ENCODE results near the gene STXBP3.
"Not testable (repeated sequence)": the region's sequence is repeated elsewhere in the genome, so short reads cannot be mapped to it uniquely, and the experiment has no call there.

Gene STXBP3

GRCh38 chr1:108746382-108747170 lies at the start of gene STXBP3:
STXBP3 (plus strand) TSS chr1:108746674; CDS start chr1:108746738, 64 bp downstream.
- DNase-seq, result peak; percentile 97

GRCh38 chr1:108699375-108700332 lies 46.8 kb upstream of the STXBP3 start:
- DNase-seq, result no peak

GRCh38 chr1:108701176-108701849 lies 45.2 kb upstream of the STXBP3 start:
- no peak for DNase-seq

GRCh38 chr1:108702109-108702508 lies 44.4 kb upstream of the STXBP3 start:
- DNase-seq, result not testable (repeated sequence)

GRCh38 chr1:108703939-108704338 lies 42.5 kb upstream of the STXBP3 start:
- peak; percentile 10 for DNase-seq

GRCh38 chr1:108704496-108704895 lies 42.0 kb upstream of the STXBP3 start:
- peak; percentile 69 for DNase-seq

GRCh38 chr1:108706643-108707042 lies 39.8 kb upstream of the STXBP3 start:
- DNase-seq, result no peak

- peak; percentile 42 for DNase-seq
These were observed 37.5 kb upstream of the STXBP3 start for GRCh38 chr1:108708691-108709660.

GRCh38 chr1:108712606-108713150 lies 33.8 kb upstream of the STXBP3 start, which contains the start of gene FNDC7:
FNDC7 (plus strand) TSS chr1:108712908; CDS start chr1:108712934, 26 bp downstream.
- peak; percentile 17 for DNase-seq

- DNase-seq, result no peak
These were observed 30.5 kb upstream of the STXBP3 start for GRCh38 chr1:108715932-108716331.

- peak; percentile 20 for DNase-seq
These were observed 29.8 kb upstream of the STXBP3 start for GRCh38 chr1:108716437-108717230.

GRCh38 chr1:108717774-108718316 lies 28.6 kb upstream of the STXBP3 start:
- no peak for DNase-seq

- peak; percentile 16 for DNase-seq
These were observed 27.4 kb upstream of the STXBP3 start for GRCh38 chr1:108718927-108719655.

- peak; percentile 95 for DNase-seq
These were observed 26.6 kb upstream of the STXBP3 start for GRCh38 chr1:108719656-108720435.

GRCh38 chr1:108722292-108722691 lies 24.2 kb upstream of the STXBP3 start:
- DNase-seq, result no peak

- no peak for DNase-seq
These were observed 20.6 kb upstream of the STXBP3 start for GRCh38 chr1:108725906-108726305.

- DNase-seq, result no peak
These were observed 18.0 kb upstream of the STXBP3 start for GRCh38 chr1:108728327-108728923.

- DNase-seq, result no peak
These were observed 17.0 kb upstream of the STXBP3 start for GRCh38 chr1:108729481-108729880.

Data from fibroblast of skin of right biceps (primary cell).